ENCODE data around the gene RTN4R.

GRCh38 chr22:20203552-20204201 is 64.4 kb downstream of the RTN4R start:
- no peak for TF ChIP-seq CTCF (IDR thresholded peaks at IDR 0.05; ENCODE audit: control extremely low read depth in 1 of 3, insufficient read depth in 1 of 3, low read depth in 1 of 3, low read length in 3 of 3)
- TF ChIP-seq TCF12 (IDR thresholded peaks at IDR 0.05; ENCODE audit: low read depth, low read length) = no peak
- TF ChIP-seq EP300 (IDR thresholded peaks at IDR 0.05; ENCODE audit: borderline replicate concordance in 1 of 2, low read depth in 2 of 2, low read length in 2 of 2) = no peak
- no peak for TF ChIP-seq POLR2AphosphoS5 (IDR thresholded peaks at IDR 0.05; ENCODE audit: low read depth, low read length)
- no peak for TF ChIP-seq ATF3 (IDR thresholded peaks at IDR 0.05; ENCODE audit: insufficient read depth, low read depth, low read length)
- peak; percentile 65 for TF ChIP-seq TEAD4 (IDR thresholded peaks at IDR 0.05; ENCODE audit: low read depth, low read length)
- no peak for TF ChIP-seq CBX8 (IDR thresholded peaks at IDR 0.05; ENCODE audit: borderline replicate concordance, low read depth, low read length)
- TF ChIP-seq EZH2 (IDR thresholded peaks at IDR 0.05; ENCODE audit: low read depth, low read length, severe bottlenecking) = no peak
- TF ChIP-seq TAF1 (IDR thresholded peaks at IDR 0.05; ENCODE audit: low read depth, low read length) = no peak
- TF ChIP-seq RFX5 (IDR thresholded peaks at IDR 0.05; ENCODE audit: borderline replicate concordance, low read depth, low read length) = no peak
- TF ChIP-seq KDM5A (IDR thresholded peaks at IDR 0.05; ENCODE audit: low read length) = no peak
- no peak for TF ChIP-seq NRF1 (IDR thresholded peaks at IDR 0.05; ENCODE audit: low read depth, low read length)
- no peak for TF ChIP-seq MAX (IDR thresholded peaks at IDR 0.05)

Data from H1 (cell line).